K562 (cell line): Measurements from ENCODE around the gene MAST4. TPM values are rescaled to one million over a fixed set of nuclear protein-coding genes. Genes with fewer than 3 reads are reported as not detected.

ENCODE experiments used
- ATAC-seq: fragments of 200-7000 bp; cut with Tn5 transposase; 3 replicates; pipeline ENCODE4 v1.9.1; 2020; ENCODE audit warnings: moderate library complexity
- BruUV-seq: library from RNA; stranded (reverse); fragments of 400-500 nt; replicated peaks from 2 replicates; lab custom pipeline; 2021; lab: Mats Ljungman, UMichigan
- CTCF ChIA-PET: fragments of 300-600 bp; formaldehyde crosslinking; extraction: SDS; loops from one replicate; lab custom pipeline; 2021; ENCODE audit warnings: low intra/inter-chr PET ratio; lab: Yijun Ruan, JAX
- POLR2A ChIA-PET: fragments of 300-600, 350-650 bp; sonication (Branson Sonifier 250); formaldehyde crosslinking; extraction: SDS; loops from one replicate; lab custom pipeline; 2021; ENCODE audit warnings: antibody characterized with exemption, inconsistent platforms; lab: Yijun Ruan, JAX
- DNase-seq, 4 experiments: peaks; one replicate each; pipeline versions ENCODE4 v3.0.0 to v3.0.0-alpha.2; 2011 to 2018; ENCODE audit warnings: low spot score in 3 of 4, mixed read lengths in 3 of 4; ENCODE audit errors: extremely low read depth in 1 of 4
- FAIRE-seq: peaks from 2 replicates; lab custom pipeline; 2011; peaks lifted over from hg19 to GRCh38; lab: Jason Lieb, UNC
- H2AFZ ChIP-seq: 2 replicates; pipeline ENCODE4 v1.6.0; 2011; ENCODE audit warnings: low read depth, low read length, control low read depth, inconsistent platforms
- H3K27ac ChIP-seq: fragments of 200-600 bp; 3 replicates; pipeline ENCODE4 v1.8.0; 2011; ENCODE audit warnings: low read depth, mild to moderate bottlenecking, control low read depth, inconsistent platforms, low read length, moderate library complexity, mixed read lengths; ENCODE audit errors: extremely low read depth
- H3K27me3 ChIP-seq, 2 experiments: fragments of 300-600 bp in 1 of 2; 2 replicates in 1 of 2; 3 replicates in 1 of 2; pipeline versions ENCODE4 v1.6.0 to v1.8.0; 2011; ENCODE audit warnings: inconsistent platforms in 2 of 2, low read length in 2 of 2, mild to moderate bottlenecking in 1 of 2, mixed read lengths in 1 of 2, moderate library complexity in 1 of 2; ENCODE audit not compliant: control insufficient read depth in 2 of 2, insufficient read depth in 2 of 2
- H3K36me3 ChIP-seq: fragments of 300-600 bp; 3 replicates; pipeline ENCODE4 v1.8.0; 2011; ENCODE audit warnings: mild to moderate bottlenecking, low read length, inconsistent platforms; ENCODE audit not compliant: control insufficient read depth, insufficient read depth
- H3K4me1 ChIP-seq, 2 experiments: fragments of 200-600 bp in 1 of 2; replicated peaks in 1 of 2; 2 replicates in 1 of 2; 3 replicates in 1 of 2; pipeline versions ENCODE4 v1.5.1 to v1.8.0; 2011; ENCODE audit warnings: inconsistent platforms in 2 of 2, low read length in 2 of 2, mild to moderate bottlenecking in 1 of 2, mixed read lengths in 1 of 2, moderate library complexity in 1 of 2; ENCODE audit not compliant: control insufficient read depth in 2 of 2, insufficient read depth in 2 of 2
- H3K4me2 ChIP-seq: 2 replicates; pipeline ENCODE4 v1.6.1; 2011; ENCODE audit warnings: low read length, control low read depth, inconsistent platforms, mixed read lengths; ENCODE audit not compliant: insufficient read depth
- H3K4me3 ChIP-seq: fragments of 200-600 bp; sonication (generic), shearing (Covaris generic); 2 replicates; pipeline ENCODE4 v1.5.1; 2016; ENCODE audit warnings: control low read depth, inconsistent platforms
- H3K79me2 ChIP-seq: fragments of 200-600 bp; 3 replicates; pipeline ENCODE4 v1.8.0; 2011; ENCODE audit warnings: low read length, inconsistent platforms; ENCODE audit not compliant: control insufficient read depth, insufficient read depth
- H3K9ac ChIP-seq, 2 experiments: 2 replicates each; pipeline versions ENCODE4 v1.6.0 to v1.6.1; 2011; ENCODE audit warnings: low read depth in 2 of 2, low read length in 2 of 2, control low read depth in 1 of 2, inconsistent platforms in 1 of 2, mild to moderate bottlenecking in 1 of 2, mixed read lengths in 1 of 2; ENCODE audit not compliant: insufficient read depth in 1 of 2
- H3K9me1 ChIP-seq: one replicate; pipeline ENCODE4 v1.6.0; 2011; ENCODE audit warnings: inconsistent platforms, mild to moderate bottlenecking, low read length, moderate library complexity; ENCODE audit not compliant: control insufficient read depth, insufficient read depth
- H3K9me3 ChIP-seq: replicated peaks from 2 replicates; pipeline ENCODE4 v1.5.1; 2011; ENCODE audit warnings: low read depth, low read length, inconsistent platforms; ENCODE audit not compliant: control insufficient read depth, insufficient read depth
- H4K20me1 ChIP-seq: replicated peaks from 2 replicates; pipeline ENCODE4 v1.6.1; 2011; ENCODE audit warnings: low read length, inconsistent platforms, mixed read lengths; ENCODE audit not compliant: control insufficient read depth, insufficient read depth
- KLF10 ChIP-seq: fragments of 250-450 bp; sonication (Bioruptor Pico); IDR thresholded peaks from 2 replicates; pipeline ENCODE4 v1.6.1; 2021; ENCODE audit warnings: matching md5 sums
- NFRKB ChIP-seq: fragments of 450-650 bp; IDR thresholded peaks from 2 replicates; pipeline ENCODE4 v1.6.1; 2016; ENCODE audit warnings: low read depth
- PHB2 ChIP-seq: fragments of 450-650 bp; IDR thresholded peaks from 2 replicates; pipeline ENCODE4 v1.6.1; 2017; ENCODE audit warnings: low read depth
- SPI1 ChIP-seq: IDR thresholded peaks from 2 replicates; pipeline ENCODE4 v1.6.1; 2011; ENCODE audit warnings: low read depth, low read length, control low read depth, borderline replicate concordance
- ZNF766 ChIP-seq: fragments of 200-800 bp; sonication (Bioruptor generic); conservative IDR thresholded peaks from 2 replicates; pipeline ENCODE4 v1.6.1; 2016; ENCODE audit warnings: missing genetic modification characterization, missing compliant biosample characterization
- ZSCAN29 ChIP-seq: fragments of 450-650 bp; IDR thresholded peaks from 2 replicates; pipeline ENCODE4 v1.6.1; 2017
- WGBS: fragments of 100-300 bp; shearing (Covaris generic); methylation state at CpG from one replicate; pipeline ENCODE4 v1.1.6; 2016; ENCODE audit warnings: low coverage, mixed read lengths; ENCODE audit not compliant: insufficient coverage; ENCODE audit errors: missing lambda C conversion rate; 5-methylcytosine and 5-hydroxymethylcytosine counted together
- in situ Hi-C: fragments of 300-500 bp; cut with MboI; formaldehyde crosslinking; loops from 4 replicates; pipeline ENCODE4 v1.15.0; 2018; ENCODE audit warnings: inconsistent platforms, mixed read lengths
- intact Hi-C: fragments of 100-400 bp; cut with micrococcal nuclease; formaldehyde crosslinking; loops from 2 replicates; pipeline ENCODE4 v1.14.2; 2022
- polyA plus RNA-seq, 8 experiments: library from polyadenylated mRNA; depleted of rRNA in 4 of 8; stranded (reverse) in 5 of 8; unstranded in 3 of 8; fragments of >200 nt; fragmentation: Nextera tagmentation in 2 of 8; fragmentation: Illumina TruSeq in 1 of 8; extraction: Ambion mirVana in 2 of 8; extraction: Trizol in 1 of 8; gene quantifications; 2 replicates each; pipeline versions ENCODE4 v1.2.1 to v1.2.3, GENCODE V29; 2011 to 2014; ENCODE audit warnings: inconsistent platforms in 1 of 8, missing spikeins in 1 of 8
- total RNA-seq, 7 experiments: library from RNA; depleted of rRNA in 6 of 7; stranded (reverse); fragments of >200 nt in 6 of 7; fragmentation: Illumina TruSeq in 2 of 7; extraction: Trizol in 2 of 7; gene quantifications; 2 replicates each; pipeline versions ENCODE4 v1.2.1 to v1.2.3, GENCODE V29; 2011 to 2021; ENCODE audit warnings: low replicate concordance in 1 of 7
- TF ChIP-seq, protein P1 (sequence below): IDR thresholded peaks from 3 replicates; pipeline ENCODE4 v1.6.1; 2011; ENCODE audit warnings: borderline replicate concordance, mild to moderate bottlenecking, moderate library complexity; ENCODE audit not compliant: insufficient read length; ENCODE audit errors: extremely low read depth
- TF ChIP-seq, protein P2 (sequence below): fragments of 200-600 bp; sonication (generic); IDR thresholded peaks from one replicate; pipeline ENCODE4 v1.6.1; 2012; ENCODE audit warnings: mild to moderate bottlenecking, low read depth, low read length, inconsistent platforms

MAST4 gene
- total and polyA plus RNA-seq, 9 of the 15 experiments (the other 6 are each of a cell fraction or from before 2014, with no cell fraction given): 0.88 to 10.1 (median 5.2) TPM

DNA sequence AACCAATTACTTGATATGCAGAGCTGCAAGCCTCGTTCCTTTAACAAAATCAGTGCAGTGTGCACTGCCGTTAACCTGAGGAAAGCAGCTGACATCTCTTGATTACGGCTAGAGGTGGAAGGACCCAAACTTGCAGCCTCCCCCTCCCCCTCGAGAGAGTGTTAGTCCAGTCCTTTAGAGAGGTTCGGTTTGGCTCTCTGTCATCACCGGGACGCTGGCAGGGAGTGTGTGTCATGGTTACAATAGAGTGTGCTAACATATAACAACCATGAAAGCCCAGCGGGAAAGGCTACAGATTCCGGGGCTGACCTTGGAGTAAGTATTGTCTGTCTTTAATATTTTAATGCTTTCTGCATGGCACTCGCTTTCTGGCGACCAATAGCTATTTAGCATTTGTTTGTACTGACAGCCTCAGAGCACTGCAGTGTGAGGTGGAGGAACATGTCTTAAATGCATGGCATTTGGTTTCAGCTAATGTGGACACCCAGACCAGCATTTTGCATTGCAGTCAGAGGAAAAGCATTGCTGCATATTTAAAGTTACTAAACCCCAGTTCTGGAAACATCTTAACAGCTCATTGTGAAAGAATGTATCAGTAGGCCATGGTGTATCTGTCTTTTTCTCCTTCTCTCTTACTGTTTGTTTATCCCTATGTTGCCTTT lies 362.9 kb downstream of the MAST4 start:
- Histone ChIP-seq H3K9ac (no peak overlapping the region), H3K79me2 (no peaks in the 10 kb centered on the region), H4K20me1 (no peaks in the 10 kb centered on the region), H3K27me3 (peaks cover 13 to 16% of the 10 kb centered on the region in 2 experiments; a peak in 4 of 5 replicates), H3K27ac (no peak overlapping the region), H3K4me3 (no peak overlapping the region), H2AFZ (no peak overlapping the region), H3K4me2 (no peak overlapping the region), H3K9me1 (no peaks in the 10 kb centered on the region), H3K9me3 (no peaks in the 10 kb centered on the region), H3K4me1 (no peaks in the 10 kb centered on the region), H3K36me3 (no peaks in the 10 kb centered on the region)
- no TSS peak for BruUV-seq
- in situ Hi-C loops (no loop called here), intact Hi-C loops (no loop called here)
- DNase-seq: no peak
- no peak for FAIRE-seq
- ATAC-seq: no peak
- ChIA-PET POLR2A (no interaction called here), CTCF (no interaction called here)
- under 1% methylated on average over 11 of the region's 11 CpGs for WGBS
- TF ChIP-seq, protein P1, sequence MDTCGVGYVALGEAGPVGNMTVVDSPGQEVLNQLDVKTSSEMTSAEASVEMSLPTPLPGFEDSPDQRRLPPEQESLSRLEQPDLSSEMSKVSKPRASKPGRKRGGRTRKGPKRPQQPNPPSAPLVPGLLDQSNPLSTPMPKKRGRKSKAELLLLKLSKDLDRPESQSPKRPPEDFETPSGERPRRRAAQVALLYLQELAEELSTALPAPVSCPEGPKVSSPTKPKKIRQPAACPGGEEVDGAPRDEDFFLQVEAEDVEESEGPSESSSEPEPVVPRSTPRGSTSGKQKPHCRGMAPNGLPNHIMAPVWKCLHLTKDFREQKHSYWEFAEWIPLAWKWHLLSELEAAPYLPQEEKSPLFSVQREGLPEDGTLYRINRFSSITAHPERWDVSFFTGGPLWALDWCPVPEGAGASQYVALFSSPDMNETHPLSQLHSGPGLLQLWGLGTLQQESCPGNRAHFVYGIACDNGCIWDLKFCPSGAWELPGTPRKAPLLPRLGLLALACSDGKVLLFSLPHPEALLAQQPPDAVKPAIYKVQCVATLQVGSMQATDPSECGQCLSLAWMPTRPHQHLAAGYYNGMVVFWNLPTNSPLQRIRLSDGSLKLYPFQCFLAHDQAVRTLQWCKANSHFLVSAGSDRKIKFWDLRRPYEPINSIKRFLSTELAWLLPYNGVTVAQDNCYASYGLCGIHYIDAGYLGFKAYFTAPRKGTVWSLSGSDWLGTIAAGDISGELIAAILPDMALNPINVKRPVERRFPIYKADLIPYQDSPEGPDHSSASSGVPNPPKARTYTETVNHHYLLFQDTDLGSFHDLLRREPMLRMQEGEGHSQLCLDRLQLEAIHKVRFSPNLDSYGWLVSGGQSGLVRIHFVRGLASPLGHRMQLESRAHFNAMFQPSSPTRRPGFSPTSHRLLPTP: no peak
- TF ChIP-seq NFRKB: no peak
- no peak for TF ChIP-seq ZNF766 (CRISPR knock-in tag)
- no peak for TF ChIP-seq ZSCAN29
- no peak for TF ChIP-seq PHB2
- TF ChIP-seq, protein P2, sequence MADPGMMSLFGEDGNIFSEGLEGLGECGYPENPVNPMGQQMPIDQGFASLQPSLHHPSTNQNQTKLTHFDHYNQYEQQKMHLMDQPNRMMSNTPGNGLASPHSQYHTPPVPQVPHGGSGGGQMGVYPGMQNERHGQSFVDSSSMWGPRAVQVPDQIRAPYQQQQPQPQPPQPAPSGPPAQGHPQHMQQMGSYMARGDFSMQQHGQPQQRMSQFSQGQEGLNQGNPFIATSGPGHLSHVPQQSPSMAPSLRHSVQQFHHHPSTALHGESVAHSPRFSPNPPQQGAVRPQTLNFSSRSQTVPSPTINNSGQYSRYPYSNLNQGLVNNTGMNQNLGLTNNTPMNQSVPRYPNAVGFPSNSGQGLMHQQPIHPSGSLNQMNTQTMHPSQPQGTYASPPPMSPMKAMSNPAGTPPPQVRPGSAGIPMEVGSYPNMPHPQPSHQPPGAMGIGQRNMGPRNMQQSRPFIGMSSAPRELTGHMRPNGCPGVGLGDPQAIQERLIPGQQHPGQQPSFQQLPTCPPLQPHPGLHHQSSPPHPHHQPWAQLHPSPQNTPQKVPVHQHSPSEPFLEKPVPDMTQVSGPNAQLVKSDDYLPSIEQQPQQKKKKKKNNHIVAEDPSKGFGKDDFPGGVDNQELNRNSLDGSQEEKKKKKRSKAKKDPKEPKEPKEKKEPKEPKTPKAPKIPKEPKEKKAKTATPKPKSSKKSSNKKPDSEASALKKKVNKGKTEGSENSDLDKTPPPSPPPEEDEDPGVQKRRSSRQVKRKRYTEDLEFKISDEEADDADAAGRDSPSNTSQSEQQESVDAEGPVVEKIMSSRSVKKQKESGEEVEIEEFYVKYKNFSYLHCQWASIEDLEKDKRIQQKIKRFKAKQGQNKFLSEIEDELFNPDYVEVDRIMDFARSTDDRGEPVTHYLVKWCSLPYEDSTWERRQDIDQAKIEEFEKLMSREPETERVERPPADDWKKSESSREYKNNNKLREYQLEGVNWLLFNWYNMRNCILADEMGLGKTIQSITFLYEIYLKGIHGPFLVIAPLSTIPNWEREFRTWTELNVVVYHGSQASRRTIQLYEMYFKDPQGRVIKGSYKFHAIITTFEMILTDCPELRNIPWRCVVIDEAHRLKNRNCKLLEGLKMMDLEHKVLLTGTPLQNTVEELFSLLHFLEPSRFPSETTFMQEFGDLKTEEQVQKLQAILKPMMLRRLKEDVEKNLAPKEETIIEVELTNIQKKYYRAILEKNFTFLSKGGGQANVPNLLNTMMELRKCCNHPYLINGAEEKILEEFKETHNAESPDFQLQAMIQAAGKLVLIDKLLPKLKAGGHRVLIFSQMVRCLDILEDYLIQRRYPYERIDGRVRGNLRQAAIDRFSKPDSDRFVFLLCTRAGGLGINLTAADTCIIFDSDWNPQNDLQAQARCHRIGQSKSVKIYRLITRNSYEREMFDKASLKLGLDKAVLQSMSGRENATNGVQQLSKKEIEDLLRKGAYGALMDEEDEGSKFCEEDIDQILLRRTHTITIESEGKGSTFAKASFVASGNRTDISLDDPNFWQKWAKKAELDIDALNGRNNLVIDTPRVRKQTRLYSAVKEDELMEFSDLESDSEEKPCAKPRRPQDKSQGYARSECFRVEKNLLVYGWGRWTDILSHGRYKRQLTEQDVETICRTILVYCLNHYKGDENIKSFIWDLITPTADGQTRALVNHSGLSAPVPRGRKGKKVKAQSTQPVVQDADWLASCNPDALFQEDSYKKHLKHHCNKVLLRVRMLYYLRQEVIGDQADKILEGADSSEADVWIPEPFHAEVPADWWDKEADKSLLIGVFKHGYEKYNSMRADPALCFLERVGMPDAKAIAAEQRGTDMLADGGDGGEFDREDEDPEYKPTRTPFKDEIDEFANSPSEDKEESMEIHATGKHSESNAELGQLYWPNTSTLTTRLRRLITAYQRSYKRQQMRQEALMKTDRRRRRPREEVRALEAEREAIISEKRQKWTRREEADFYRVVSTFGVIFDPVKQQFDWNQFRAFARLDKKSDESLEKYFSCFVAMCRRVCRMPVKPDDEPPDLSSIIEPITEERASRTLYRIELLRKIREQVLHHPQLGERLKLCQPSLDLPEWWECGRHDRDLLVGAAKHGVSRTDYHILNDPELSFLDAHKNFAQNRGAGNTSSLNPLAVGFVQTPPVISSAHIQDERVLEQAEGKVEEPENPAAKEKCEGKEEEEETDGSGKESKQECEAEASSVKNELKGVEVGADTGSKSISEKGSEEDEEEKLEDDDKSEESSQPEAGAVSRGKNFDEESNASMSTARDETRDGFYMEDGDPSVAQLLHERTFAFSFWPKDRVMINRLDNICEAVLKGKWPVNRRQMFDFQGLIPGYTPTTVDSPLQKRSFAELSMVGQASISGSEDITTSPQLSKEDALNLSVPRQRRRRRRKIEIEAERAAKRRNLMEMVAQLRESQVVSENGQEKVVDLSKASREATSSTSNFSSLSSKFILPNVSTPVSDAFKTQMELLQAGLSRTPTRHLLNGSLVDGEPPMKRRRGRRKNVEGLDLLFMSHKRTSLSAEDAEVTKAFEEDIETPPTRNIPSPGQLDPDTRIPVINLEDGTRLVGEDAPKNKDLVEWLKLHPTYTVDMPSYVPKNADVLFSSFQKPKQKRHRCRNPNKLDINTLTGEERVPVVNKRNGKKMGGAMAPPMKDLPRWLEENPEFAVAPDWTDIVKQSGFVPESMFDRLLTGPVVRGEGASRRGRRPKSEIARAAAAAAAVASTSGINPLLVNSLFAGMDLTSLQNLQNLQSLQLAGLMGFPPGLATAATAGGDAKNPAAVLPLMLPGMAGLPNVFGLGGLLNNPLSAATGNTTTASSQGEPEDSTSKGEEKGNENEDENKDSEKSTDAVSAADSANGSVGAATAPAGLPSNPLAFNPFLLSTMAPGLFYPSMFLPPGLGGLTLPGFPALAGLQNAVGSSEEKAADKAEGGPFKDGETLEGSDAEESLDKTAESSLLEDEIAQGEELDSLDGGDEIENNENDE: no peak
- no peak for TF ChIP-seq KLF10 (CRISPR knock-in tag)
- TF ChIP-seq SPI1: no peak
